ENCODE results near the gene KTI12.
"Not testable (repeated sequence)": the region's sequence is repeated elsewhere in the genome, so short reads cannot be mapped to it uniquely, and the experiment has no call there.

The KTI12 gene

DNA sequence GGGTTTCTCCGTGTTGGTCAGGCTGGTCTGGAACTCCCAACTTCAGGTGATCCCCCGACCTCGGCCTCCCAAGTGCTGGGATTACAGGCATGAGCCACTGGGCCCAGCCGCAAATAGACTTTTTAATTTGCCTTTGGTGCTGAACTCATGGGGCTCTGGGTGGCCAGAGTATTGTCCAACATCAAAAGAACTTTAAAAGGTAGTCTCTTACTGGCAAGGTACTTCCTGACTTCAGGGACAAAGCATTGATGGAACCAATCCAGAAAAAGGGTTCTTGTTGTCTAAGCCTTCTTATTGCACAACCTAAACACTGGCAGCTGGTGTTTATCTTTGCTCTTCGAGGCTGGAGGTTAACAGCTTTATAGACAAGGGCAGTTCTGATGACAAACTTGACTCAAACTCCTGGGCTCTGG, 3.8 kb upstream of the KTI12 start:
- no peak overlapping the region for H4K5ac ChIP-seq (ENCODE audit: low read length)
- H3K4me2 ChIP-seq (ENCODE audit: low read length), result no peak overlapping the region
- H3K36me3 ChIP-seq (ENCODE audit: control insufficient read depth, insufficient read depth, low read length), result no peaks in the 10 kb centered on the region
- DNase-seq, result no peak
- H3K23ac ChIP-seq (ENCODE audit: low read length), result no peak overlapping the region
- no peaks in the 10 kb centered on the region for H3K27me3 ChIP-seq (ENCODE audit: insufficient read depth, low read length, poor library complexity)
- no peak overlapping the region for H2AK5ac ChIP-seq (ENCODE audit: low read length)
- no peak overlapping the region for H3K56ac ChIP-seq (ENCODE audit: low read length)
- no peak overlapping the region for H3K18ac ChIP-seq (ENCODE audit: low read length)
- no peak overlapping the region for H3K4ac ChIP-seq (ENCODE audit: low read depth, low read length)
- H3K79me2 ChIP-seq (ENCODE audit: control insufficient read depth, insufficient read depth, low read length), result peaks cover 5% of the 10 kb centered on the region
- H3K4me3 ChIP-seq (ENCODE audit: low read length), result no peak overlapping the region
- no peaks in the 10 kb centered on the region for H3K4me1 ChIP-seq (ENCODE audit: control insufficient read depth, low read depth, low read length)
- H2BK120ac ChIP-seq (ENCODE audit: low read depth, low read length), result no peak overlapping the region
- H2BK15ac ChIP-seq (replicated peaks; ENCODE audit: low read depth), result no peak overlapping the region
- H4K8ac ChIP-seq (ENCODE audit: low read depth, low read length), result no peak overlapping the region
- H2BK5ac ChIP-seq (ENCODE audit: low read length), result no peak overlapping the region
- H3K27ac ChIP-seq (ENCODE audit: low read depth, low read length), result no peak overlapping the region
- peaks cover 2% of the 10 kb centered on the region for H3K79me1 ChIP-seq (ENCODE audit: low read length)
- no CpG with 5 or more reads among the region's 5 CpGs for WGBS (ENCODE audit: extremely low coverage, insufficient coverage, low lambda C conversion rate)
- no peak overlapping the region for H3K9ac ChIP-seq (ENCODE audit: low read length)

DNA sequence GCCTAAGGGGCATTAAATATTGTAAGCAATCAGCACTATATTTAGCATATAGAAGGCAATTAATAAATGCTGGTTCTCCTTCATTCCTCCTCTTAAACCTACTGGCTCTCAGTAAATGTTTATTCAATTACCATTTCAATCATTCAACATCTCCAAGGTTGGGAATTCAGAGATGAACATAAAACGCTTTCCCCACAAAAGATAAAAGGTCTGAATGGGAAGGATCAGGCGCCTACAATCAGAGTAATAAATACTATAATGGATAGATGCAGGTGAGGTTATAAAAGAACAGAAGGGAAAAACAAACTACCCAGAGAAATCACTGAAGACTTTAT, 407 bp upstream of the KTI12 start:
- H3K23ac ChIP-seq (ENCODE audit: low read length), result no peak overlapping the region
- no peak overlapping the region for H4K8ac ChIP-seq (ENCODE audit: low read depth, low read length)
- H3K4me3 ChIP-seq (ENCODE audit: low read length), result no peak overlapping the region
- H2BK15ac ChIP-seq (replicated peaks; ENCODE audit: low read depth), result no peak overlapping the region
- no peaks in the 10 kb centered on the region for H3K36me3 ChIP-seq (ENCODE audit: control insufficient read depth, insufficient read depth, low read length)
- no peaks in the 10 kb centered on the region for H3K27me3 ChIP-seq (ENCODE audit: insufficient read depth, low read length, poor library complexity)
- WGBS (ENCODE audit: extremely low coverage, insufficient coverage, low lambda C conversion rate), result no CpG with 5 or more reads among the region's 2 CpGs
- no peak overlapping the region for H3K4me2 ChIP-seq (ENCODE audit: low read length)
- H3K79me1 ChIP-seq (ENCODE audit: low read length), result peaks cover 7% of the 10 kb centered on the region
- H2BK5ac ChIP-seq (ENCODE audit: low read length), result no peak overlapping the region
- no peak overlapping the region for H3K4ac ChIP-seq (ENCODE audit: low read depth, low read length)
- no peak overlapping the region for H4K5ac ChIP-seq (ENCODE audit: low read length)
- no peak overlapping the region for H3K9ac ChIP-seq (ENCODE audit: low read length)
- H3K27ac ChIP-seq (ENCODE audit: low read depth, low read length), result no peak overlapping the region
- no peak overlapping the region for H3K18ac ChIP-seq (ENCODE audit: low read length)
- H3K4me1 ChIP-seq (ENCODE audit: control insufficient read depth, low read depth, low read length), result no peaks in the 10 kb centered on the region
- H3K79me2 ChIP-seq (ENCODE audit: control insufficient read depth, insufficient read depth, low read length), result peaks cover 10% of the 10 kb centered on the region
- no peak overlapping the region for H2AK5ac ChIP-seq (ENCODE audit: low read length)
- H3K56ac ChIP-seq (ENCODE audit: low read length), result no peak overlapping the region
- H2BK120ac ChIP-seq (ENCODE audit: low read depth, low read length), result no peak overlapping the region
- DNase-seq, result no peak

GRCh38 chr1:52032785-52033131, 852 bp downstream of the KTI12 start:
- H4K8ac ChIP-seq (ENCODE audit: low read depth, low read length), result no peak overlapping the region
- no peak overlapping the region for H3K4ac ChIP-seq (ENCODE audit: low read depth, low read length)
- H3K23ac ChIP-seq (ENCODE audit: low read length), result no peak overlapping the region
- no peak overlapping the region for H2BK15ac ChIP-seq (replicated peaks; ENCODE audit: low read depth)
- H3K79me2 ChIP-seq (ENCODE audit: control insufficient read depth, insufficient read depth, low read length), result peaks cover 10% of the 10 kb centered on the region
- H3K18ac ChIP-seq (ENCODE audit: low read length), result no peak overlapping the region
- H2BK5ac ChIP-seq (ENCODE audit: low read length), result no peak overlapping the region
- no CpG with 5 or more reads among the region's 24 CpGs for WGBS (ENCODE audit: extremely low coverage, insufficient coverage, low lambda C conversion rate)
- peak overlapping the region; percentile 97 for H3K9ac ChIP-seq (ENCODE audit: low read length)
- no peak overlapping the region for H4K5ac ChIP-seq (ENCODE audit: low read length)
- no peak overlapping the region for H2BK120ac ChIP-seq (ENCODE audit: low read depth, low read length)
- H3K36me3 ChIP-seq (ENCODE audit: control insufficient read depth, insufficient read depth, low read length), result no peaks in the 10 kb centered on the region
- peak; percentile 50 for DNase-seq
- no peak overlapping the region for H3K27ac ChIP-seq (ENCODE audit: low read depth, low read length)
- H3K27me3 ChIP-seq (ENCODE audit: insufficient read depth, low read length, poor library complexity), result no peaks in the 10 kb centered on the region
- H2AK5ac ChIP-seq (ENCODE audit: low read length), result no peak overlapping the region
- peaks cover 7% of the 10 kb centered on the region for H3K79me1 ChIP-seq (ENCODE audit: low read length)
- no peaks in the 10 kb centered on the region for H3K4me1 ChIP-seq (ENCODE audit: control insufficient read depth, low read depth, low read length)
- H3K4me2 ChIP-seq (ENCODE audit: low read length), result peak overlapping the region; percentile 14
- H3K4me3 ChIP-seq (ENCODE audit: low read length), result peak overlapping the region; percentile 98
- H3K56ac ChIP-seq (ENCODE audit: low read length), result peak overlapping the region; percentile 100

GRCh38 chr1:52032124-52032784, 1.4 kb downstream of the KTI12 start:
- Histone ChIP-seq H3K4me1 (ENCODE audit: control insufficient read depth, low read depth, low read length) (no peaks in the 10 kb centered on the region), H3K27ac (ENCODE audit: low read depth, low read length) (no peak overlapping the region), H3K36me3 (ENCODE audit: control insufficient read depth, insufficient read depth, low read length) (no peaks in the 10 kb centered on the region), H3K23ac (ENCODE audit: low read length) (no peak overlapping the region), H3K4me2 (ENCODE audit: low read length) (peak overlapping the region; percentile 14), H2BK120ac (ENCODE audit: low read depth, low read length) (no peak overlapping the region), H4K8ac (ENCODE audit: low read depth, low read length) (no peak overlapping the region), H4K5ac (ENCODE audit: low read length) (no peak overlapping the region), H3K27me3 (ENCODE audit: insufficient read depth, low read length, poor library complexity) (no peaks in the 10 kb centered on the region), H2BK5ac (ENCODE audit: low read length) (no peak overlapping the region), H3K79me2 (ENCODE audit: control insufficient read depth, insufficient read depth, low read length) (peaks cover 10% of the 10 kb centered on the region), H2AK5ac (ENCODE audit: low read length) (no peak overlapping the region), H3K56ac (ENCODE audit: low read length) (peak overlapping the region; percentile 100), H2BK15ac (replicated peaks; ENCODE audit: low read depth) (no peak overlapping the region), H3K9ac (ENCODE audit: low read length) (peak overlapping the region; percentile 97), H3K79me1 (ENCODE audit: low read length) (peaks cover 7% of the 10 kb centered on the region), H3K4me3 (ENCODE audit: low read length) (peak overlapping the region; percentile 98), H3K4ac (ENCODE audit: low read depth, low read length) (no peak overlapping the region), H3K18ac (ENCODE audit: low read length) (no peak overlapping the region)
- no CpG with 5 or more reads among the region's 5 CpGs for WGBS (ENCODE audit: extremely low coverage, insufficient coverage, low lambda C conversion rate)
- no peak for DNase-seq

DNA sequence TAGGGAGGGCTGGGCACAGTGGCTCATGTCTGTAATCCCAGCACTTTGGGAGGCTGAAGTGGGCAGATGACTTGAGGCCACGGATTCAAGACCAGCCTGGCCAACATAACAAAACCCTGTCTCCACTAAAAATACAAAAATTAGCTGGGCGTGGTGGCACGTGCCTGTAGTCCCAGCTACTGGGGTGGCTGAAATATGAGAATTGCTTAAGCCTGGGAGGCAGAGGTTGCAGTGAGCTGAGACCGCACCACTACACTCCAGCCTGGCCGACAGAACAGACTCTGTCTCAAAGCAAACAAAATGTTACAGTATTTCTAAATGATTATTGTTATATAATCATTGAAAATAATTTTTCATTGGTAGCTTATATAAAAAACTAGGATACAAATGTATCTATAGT, 4.8 kb downstream of the KTI12 start:
- H3K4me2 ChIP-seq (ENCODE audit: low read length); H2AK5ac ChIP-seq (ENCODE audit: low read length); H3K23ac ChIP-seq (ENCODE audit: low read length); H4K8ac ChIP-seq (ENCODE audit: low read depth, low read length); H3K4me1 ChIP-seq (ENCODE audit: control insufficient read depth, low read depth, low read length); H3K79me1 ChIP-seq (ENCODE audit: low read length); H3K18ac ChIP-seq (ENCODE audit: low read length); H3K4ac ChIP-seq (ENCODE audit: low read depth, low read length); H2BK15ac ChIP-seq (replicated peaks; ENCODE audit: low read depth); H3K27ac ChIP-seq (ENCODE audit: low read depth, low read length); H3K27me3 ChIP-seq (ENCODE audit: insufficient read depth, low read length, poor library complexity); DNase-seq; H3K9ac ChIP-seq (ENCODE audit: low read length); H3K4me3 ChIP-seq (ENCODE audit: low read length); H2BK120ac ChIP-seq (ENCODE audit: low read depth, low read length); H2BK5ac ChIP-seq (ENCODE audit: low read length); H4K5ac ChIP-seq (ENCODE audit: low read length); H3K36me3 ChIP-seq (ENCODE audit: control insufficient read depth, insufficient read depth, low read length); H3K79me2 ChIP-seq (ENCODE audit: control insufficient read depth, insufficient read depth, low read length); H3K56ac ChIP-seq (ENCODE audit: low read length): not testable (repeated sequence)
- WGBS (ENCODE audit: extremely low coverage, insufficient coverage, low lambda C conversion rate), result no CpG with 5 or more reads among the region's 5 CpGs

DNA sequence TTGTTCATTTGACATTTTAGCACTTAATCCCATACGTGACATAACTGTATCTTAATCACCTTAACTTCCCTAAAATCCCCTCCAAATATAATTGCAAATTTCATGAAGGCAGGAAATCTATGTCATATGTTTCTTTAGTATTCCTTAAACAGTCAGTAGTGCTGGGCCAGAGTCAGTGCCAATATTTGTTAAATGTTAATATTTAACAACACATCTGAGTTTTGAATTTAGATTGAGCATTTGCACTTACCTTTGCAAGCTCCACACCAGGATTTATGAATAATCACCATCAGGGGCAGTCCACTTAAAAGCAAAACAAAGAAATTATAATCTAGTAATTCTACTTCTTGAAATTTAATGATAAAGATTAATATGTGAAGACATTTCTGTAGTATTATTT, 5.3 kb downstream of the KTI12 start:
- Histone ChIP-seq H3K4me3 (ENCODE audit: low read length) (no peak overlapping the region), H3K18ac (ENCODE audit: low read length) (no peak overlapping the region), H3K79me2 (ENCODE audit: control insufficient read depth, insufficient read depth, low read length) (peaks cover 10% of the 10 kb centered on the region), H3K36me3 (ENCODE audit: control insufficient read depth, insufficient read depth, low read length) (peaks cover 4% of the 10 kb centered on the region), H3K27ac (ENCODE audit: low read depth, low read length) (no peak overlapping the region), H3K56ac (ENCODE audit: low read length) (no peak overlapping the region), H4K8ac (ENCODE audit: low read depth, low read length) (no peak overlapping the region), H3K9ac (ENCODE audit: low read length) (no peak overlapping the region), H2BK5ac (ENCODE audit: low read length) (no peak overlapping the region), H3K4me2 (ENCODE audit: low read length) (no peak overlapping the region), H2BK15ac (replicated peaks; ENCODE audit: low read depth) (no peak overlapping the region), H3K23ac (ENCODE audit: low read length) (no peak overlapping the region), H3K4ac (ENCODE audit: low read depth, low read length) (no peak overlapping the region), H3K4me1 (ENCODE audit: control insufficient read depth, low read depth, low read length) (no peaks in the 10 kb centered on the region), H4K5ac (ENCODE audit: low read length) (no peak overlapping the region), H3K79me1 (ENCODE audit: low read length) (peaks cover 5% of the 10 kb centered on the region), H2BK120ac (ENCODE audit: low read depth, low read length) (no peak overlapping the region), H2AK5ac (ENCODE audit: low read length) (no peak overlapping the region), H3K27me3 (ENCODE audit: insufficient read depth, low read length, poor library complexity) (no peaks in the 10 kb centered on the region)
- 100% methylated on average over 1 of the region's 1 CpG for WGBS (ENCODE audit: extremely low coverage, insufficient coverage, low lambda C conversion rate)
- DNase-seq, result no peak
